Measurements from ENCODE around the gene SETD1A.

SETD1A gene

GRCh38 chr16:30982548-30983288 is 25.2 kb downstream of the SETD1A start:
- no peak for DNase-seq (ENCODE audit: low read depth in 2 of 2)

- no peak for DNase-seq (ENCODE audit: low read depth in 2 of 2)
These were observed 25.8 kb downstream of the SETD1A start for GRCh38 chr16:30983289-30983889.

DNA sequence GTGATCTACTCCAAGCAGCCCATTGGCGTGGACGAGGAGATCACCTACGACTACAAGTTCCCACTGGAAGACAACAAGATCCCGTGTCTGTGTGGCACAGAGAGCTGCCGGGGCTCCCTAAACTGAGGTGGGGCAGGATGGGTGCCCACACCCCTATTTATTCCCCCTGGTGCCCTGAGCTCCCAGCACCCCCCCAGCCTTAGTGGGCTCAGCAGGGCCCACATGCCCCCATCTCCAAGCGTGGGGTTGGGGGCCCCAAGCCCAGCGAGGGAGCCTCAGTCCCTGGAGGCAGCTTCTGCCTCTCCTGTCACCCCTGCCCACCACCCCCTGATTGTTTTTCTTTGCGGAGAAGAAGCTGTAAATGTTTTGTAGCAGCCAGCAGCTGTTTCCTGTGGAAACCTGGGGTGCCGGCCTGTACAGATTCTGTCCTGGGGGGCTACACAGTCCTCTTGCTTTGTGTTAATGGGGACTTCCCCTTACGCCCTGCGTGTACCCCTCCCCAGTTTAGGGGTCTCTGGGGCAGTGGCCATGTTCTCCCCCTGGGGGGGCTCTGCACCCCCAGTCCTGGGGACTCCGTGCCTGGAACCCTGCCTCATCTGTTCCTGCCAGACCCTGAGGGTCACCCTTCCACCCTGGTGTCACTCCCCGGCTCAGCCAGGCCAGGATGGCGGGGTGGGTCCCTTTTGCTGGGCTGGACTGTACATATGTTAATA is 26.5 kb downstream of the SETD1A start:
- no peak for DNase-seq (ENCODE audit: low read depth in 2 of 2)

DNA sequence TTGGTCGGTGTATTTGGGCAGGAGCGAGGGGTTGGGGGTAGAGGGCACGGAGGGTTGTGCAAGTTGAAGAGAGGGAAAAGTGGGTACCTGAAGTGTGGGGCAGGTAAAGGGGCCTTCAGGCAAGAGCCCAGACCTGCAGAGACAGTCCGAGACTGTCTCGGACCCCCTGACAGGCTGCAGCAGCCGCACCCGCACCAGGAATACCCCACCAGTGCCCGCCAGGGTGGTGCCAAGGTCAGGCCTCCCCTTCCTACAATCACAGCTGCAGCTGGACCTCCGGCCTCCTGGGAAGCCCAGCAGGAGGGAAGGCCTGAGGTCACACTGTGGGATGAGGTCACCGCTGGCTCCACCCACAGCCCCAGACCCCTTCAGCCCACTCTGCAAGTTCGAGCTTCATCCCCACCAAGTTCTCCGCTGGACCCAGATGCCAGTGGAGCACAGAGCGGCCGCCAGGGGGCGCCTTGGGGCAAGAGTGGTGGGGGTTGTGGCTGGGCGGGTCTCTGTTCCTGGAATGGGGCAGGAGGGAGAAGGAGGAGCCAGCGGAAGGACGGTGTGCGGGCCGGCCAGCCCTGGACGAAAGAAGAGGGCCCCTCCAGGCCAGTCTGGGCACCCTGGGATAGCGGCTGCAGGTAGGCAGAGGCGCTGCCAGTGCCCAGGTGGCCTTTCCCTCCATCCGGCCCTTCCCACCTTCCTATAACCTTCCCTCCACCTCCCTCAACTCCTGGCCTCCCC is 27.3 kb downstream of the SETD1A start, which contains the start of gene HSD3B7:
HSD3B7 (plus strand) TSS at position 539 of the 732 bp plus-strand sequence. CDS start 452 bp downstream, outside the sequence.
- peak; percentile 48 to 57 for DNase-seq (ENCODE audit: low read depth in 2 of 2)

DNA sequence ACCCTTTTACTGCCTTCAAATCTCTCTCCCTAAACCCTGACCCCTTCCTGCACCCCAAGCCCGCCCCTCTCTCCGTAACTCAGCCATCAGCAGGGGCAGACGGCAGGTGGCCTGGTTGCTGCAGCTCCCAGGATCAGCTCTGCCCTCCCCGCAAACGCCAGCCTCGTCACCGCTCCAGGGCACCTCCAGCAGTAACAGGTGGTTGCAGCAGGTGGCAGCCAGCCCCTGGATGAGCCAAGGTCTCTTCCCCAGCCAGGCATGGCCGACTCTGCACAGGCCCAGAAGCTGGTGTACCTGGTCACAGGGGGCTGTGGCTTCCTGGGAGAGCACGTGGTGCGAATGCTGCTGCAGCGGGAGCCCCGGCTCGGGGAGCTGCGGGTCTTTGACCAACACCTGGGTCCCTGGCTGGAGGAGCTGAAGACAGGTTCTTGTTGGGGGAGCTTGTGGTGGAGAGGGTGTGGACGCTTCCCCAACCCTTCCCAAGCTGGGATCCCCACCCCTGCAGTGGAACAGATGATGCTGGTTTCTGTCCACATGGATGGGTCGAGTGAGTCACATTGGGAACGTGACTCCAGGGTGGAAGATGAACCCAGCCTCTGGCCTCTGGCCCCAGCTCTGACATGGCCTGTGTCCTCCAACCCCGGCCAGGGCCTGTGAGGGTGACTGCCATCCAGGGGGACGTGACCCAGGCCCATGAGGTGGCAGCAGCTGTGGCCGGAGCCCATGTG is 28.0 kb downstream of the SETD1A start:
- DNase-seq (ENCODE audit: low read depth in 2 of 2), result no peak

GRCh38 chr16:30986129-30986991 is 28.8 kb downstream of the SETD1A start:
- no peak for DNase-seq (ENCODE audit: low read depth in 2 of 2)

DNA sequence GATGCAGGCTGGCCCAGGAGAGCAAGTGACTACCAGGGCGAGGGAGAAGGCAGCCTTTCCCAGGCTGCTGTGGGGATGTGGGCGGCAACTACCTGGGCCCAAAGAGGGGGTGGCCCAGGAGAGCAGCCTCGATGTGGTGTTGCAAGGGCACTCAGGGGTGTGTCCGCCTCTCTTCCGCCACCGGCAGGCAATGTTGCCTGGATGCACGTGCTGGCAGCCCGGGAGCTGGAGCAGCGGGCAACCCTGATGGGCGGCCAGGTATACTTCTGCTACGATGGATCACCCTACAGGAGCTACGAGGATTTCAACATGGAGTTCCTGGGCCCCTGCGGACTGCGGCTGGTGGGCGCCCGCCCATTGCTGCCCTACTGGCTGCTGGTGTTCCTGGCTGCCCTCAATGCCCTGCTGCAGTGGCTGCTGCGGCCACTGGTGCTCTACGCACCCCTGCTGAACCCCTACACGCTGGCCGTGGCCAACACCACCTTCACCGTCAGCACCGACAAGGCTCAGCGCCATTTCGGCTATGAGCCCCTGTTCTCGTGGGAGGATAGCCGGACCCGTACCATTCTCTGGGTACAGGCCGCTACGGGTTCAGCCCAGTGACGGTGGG is 30.1 kb downstream of the SETD1A start:
- no peak for DNase-seq (ENCODE audit: low read depth in 2 of 2)

GRCh38 chr16:30989469-30990047 is 32.0 kb downstream of the SETD1A start:
- DNase-seq (ENCODE audit: low read depth in 2 of 2), result no peak

DNA sequence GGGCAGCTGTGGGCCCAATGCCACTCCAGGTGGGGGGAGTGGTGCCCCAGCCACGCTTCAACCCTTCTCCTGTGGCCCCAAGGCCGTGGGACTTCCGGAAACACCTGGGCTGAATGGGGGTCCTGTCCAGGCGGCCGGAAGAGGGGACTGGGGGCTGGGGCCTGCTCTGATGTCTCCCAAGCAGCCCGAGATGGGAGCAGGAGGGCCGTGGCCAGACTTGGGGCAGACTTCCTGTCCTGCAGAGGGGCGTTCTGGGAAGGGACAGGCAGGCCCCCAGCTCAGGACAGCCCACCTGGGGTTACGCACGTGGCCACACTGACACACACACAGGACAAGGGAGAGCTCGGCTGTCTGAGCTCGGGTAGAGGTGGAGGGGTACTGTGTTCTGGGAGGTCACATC is 32.6 kb downstream of the SETD1A start:
- DNase-seq (ENCODE audit: low read depth in 2 of 2), result no peak

- no peak for DNase-seq (ENCODE audit: low read depth in 2 of 2)
These were observed 33.5 kb downstream of the SETD1A start for GRCh38 chr16:30991052-30991451.

DNA sequence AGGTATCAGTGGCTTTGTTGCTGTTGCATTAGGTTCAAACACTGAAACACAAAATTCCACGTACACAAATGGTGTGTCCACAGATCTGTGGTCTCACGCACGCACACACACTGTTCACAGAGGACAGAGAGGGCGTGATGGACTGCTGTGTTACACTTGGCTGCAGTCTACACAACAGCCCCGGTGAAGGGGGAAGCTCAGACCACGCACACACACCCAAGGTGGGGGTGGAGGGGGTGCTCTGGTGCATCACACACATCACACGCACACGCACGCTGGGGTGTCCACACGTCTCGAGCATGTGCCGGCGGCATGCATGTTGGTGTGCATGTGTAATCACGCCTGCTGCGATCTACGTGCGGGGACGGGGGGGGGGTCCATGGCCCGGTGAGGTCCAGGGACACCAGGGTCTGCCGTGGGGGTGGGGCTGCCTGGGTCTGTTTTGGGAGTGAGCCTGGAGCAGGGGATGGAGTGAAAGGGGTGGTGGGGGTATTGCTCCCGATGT is 34.8 kb downstream of the SETD1A start:
- DNase-seq (ENCODE audit: low read depth in 2 of 2), result no peak

- no peak for DNase-seq (ENCODE audit: low read depth in 2 of 2)
These were observed 35.6 kb downstream of the SETD1A start for GRCh38 chr16:30992931-30993816.

- no peak for DNase-seq (ENCODE audit: low read depth in 2 of 2)
These were observed 38.4 kb downstream of the SETD1A start for GRCh38 chr16:30995927-30996323.

DNA sequence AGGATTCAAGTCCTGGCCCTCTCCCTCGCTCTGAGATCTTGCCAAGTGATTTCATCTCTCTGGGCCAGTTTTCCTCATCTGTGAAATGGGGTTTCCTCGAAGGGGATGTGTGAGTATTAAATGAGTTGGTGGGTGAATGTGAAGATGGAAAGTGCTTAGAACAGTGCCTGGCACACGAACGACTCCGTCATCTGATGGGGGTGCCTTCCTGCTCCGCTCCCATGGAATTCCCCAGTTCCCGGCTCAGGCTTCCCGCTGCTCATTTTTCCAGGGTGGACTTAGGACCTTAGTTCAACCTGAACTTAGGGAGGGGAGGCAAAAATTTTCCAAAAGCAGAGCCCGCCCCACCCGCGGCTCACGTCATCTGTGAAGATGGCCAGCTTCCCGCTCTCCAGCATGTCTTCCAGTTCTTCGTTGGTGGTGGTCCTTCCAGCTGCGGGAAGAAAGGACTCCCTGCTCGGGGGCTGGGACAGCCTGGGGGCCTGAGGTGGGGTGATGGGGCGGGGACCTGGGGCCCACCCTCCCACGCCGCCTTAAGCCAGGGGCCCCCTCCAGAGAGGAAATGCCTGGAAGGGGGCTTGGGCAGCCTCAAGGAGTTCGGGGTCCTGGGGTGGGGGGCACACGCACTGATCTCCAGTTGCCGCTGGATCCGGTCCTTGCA is 38.9 kb downstream of the SETD1A start:
- DNase-seq (ENCODE audit: low read depth in 2 of 2), result no peak

DNA sequence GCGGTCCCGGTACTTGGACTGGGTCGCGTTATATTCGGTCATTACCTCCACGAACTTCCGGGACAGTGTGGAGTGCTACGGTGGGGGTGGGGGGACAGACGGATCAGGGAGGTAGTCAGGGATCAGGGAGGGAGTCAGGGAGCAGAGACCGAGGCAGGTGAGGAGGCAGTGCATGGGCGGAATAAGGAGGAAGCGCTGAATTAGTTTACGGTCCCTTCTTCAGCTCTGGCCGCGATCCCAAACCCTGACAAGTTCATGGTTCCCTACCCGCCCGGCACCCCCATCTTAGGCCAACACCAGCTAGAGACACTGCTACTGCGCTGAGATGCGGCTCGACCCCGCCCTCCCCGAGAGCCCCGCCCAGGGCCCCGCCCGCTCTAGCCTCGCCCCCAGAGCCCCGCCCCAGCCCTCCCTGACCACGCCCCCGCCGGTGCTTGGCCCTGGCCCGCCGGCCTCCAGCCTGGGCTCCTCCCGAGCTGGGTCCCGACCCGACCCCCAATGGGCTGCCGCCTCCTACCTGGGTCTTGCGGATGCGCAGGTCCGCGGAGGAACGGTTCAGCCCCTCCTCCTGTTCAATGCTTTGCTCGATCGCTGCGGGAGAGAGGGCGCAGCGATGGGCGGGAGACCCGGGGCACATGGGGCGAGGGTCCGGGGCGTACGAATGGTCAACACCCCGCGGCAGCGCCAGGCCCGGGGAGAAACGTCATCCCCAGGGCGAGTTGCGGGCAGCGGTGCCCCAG is 39.6 kb downstream of the SETD1A start:
- DNase-seq (ENCODE audit: low read depth in 2 of 2), result peak; percentile 60 to 61

DNA sequence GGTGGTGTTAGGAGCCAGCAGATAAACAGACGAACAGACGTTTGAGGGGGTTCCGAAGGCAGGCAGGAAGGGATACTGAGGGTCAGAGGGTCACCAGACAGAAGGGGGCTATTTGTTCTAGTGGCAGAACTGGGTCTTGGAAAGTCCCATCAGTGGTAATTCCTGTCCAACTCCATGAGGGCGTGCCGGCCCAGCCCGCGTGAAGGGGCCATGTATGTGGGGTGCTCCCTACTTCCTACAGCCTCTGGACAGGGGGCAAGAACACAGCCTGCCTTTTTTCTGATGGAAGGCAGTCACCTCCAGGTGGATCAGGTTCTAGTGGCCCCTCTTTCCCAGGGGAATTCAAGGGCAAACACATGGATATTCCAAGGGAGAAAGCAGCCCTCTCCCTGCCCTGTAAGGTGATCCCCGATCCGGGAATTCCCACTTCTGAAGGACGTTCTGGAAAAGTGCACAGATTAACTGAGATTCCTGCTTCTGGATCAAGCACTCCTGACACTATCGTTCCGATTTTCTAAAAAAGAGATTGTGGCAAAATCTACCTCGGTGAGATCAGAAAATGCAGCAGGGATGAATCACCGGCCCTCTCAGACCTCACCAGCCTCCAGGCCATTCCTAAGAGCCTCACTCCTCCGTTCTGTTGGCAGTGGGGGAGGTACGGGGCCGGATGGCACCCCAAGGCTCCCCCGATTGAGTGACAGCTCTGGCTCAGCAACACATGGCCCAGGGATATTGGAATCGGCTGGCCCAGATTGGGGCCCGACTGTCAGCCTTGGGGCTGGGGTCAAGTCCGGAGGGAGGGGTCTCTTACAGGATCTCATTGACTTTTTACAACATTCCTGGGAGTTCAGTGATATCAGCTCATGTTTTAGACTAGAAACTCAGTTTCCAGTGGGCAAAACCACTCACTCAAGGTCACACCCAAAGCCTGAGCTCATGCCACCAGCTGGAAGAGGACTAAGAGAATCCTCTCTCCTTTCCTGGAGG is 40.5 kb downstream of the SETD1A start:
- DNase-seq (ENCODE audit: low read depth in 2 of 2), result no peak

Data from stimulated activated CD8-positive, alpha-beta memory T cell treated with anti-CD3 and anti-CD28 coated beads, Interleukin-15, amount 100 ng/mL, for 4 hours (primary cell).